Stimulated activated effector memory CD8-positive, alpha-beta T cell treated with anti-CD3 and anti-CD28 coated beads, Interleukin-12 subunit alpha, Interleukin-12 subunit beta, amount 100 ng/mL, for 72 hours (primary cell): ENCODE results near the gene RGS19.

ENCODE experiments used
- ATAC-seq: fragments of 150-1000 bp; cut with Tn5 transposase; 2 replicates; pipeline ENCODE4 v1.10.0; 2021
- DNase-seq, 2 donors: peaks; one replicate each; pipeline ENCODE4 v3.0.0; 2021 to 2022; ENCODE audit warnings: low spot score in 2 of 2
- H3K27ac Mint-ChIP-seq: one replicate; pipeline ENCODE4 v1.8.0; 2022; ENCODE audit warnings: mild to moderate bottlenecking, mixed read lengths
- H3K36me3 Mint-ChIP-seq: one replicate; pipeline ENCODE4 v1.8.0; 2022; ENCODE audit warnings: mild to moderate bottlenecking, mixed read lengths
- H3K4me1 Mint-ChIP-seq: one replicate; pipeline ENCODE4 v1.8.0; 2022; ENCODE audit warnings: mixed read lengths
- H3K4me3 Mint-ChIP-seq: one replicate; pipeline ENCODE4 v1.8.0; 2022; ENCODE audit warnings: mild to moderate bottlenecking, mixed read lengths
- H3K9me3 Mint-ChIP-seq: one replicate; pipeline ENCODE4 v1.8.0; 2022; ENCODE audit warnings: mixed read lengths

Gene RGS19

DNA sequence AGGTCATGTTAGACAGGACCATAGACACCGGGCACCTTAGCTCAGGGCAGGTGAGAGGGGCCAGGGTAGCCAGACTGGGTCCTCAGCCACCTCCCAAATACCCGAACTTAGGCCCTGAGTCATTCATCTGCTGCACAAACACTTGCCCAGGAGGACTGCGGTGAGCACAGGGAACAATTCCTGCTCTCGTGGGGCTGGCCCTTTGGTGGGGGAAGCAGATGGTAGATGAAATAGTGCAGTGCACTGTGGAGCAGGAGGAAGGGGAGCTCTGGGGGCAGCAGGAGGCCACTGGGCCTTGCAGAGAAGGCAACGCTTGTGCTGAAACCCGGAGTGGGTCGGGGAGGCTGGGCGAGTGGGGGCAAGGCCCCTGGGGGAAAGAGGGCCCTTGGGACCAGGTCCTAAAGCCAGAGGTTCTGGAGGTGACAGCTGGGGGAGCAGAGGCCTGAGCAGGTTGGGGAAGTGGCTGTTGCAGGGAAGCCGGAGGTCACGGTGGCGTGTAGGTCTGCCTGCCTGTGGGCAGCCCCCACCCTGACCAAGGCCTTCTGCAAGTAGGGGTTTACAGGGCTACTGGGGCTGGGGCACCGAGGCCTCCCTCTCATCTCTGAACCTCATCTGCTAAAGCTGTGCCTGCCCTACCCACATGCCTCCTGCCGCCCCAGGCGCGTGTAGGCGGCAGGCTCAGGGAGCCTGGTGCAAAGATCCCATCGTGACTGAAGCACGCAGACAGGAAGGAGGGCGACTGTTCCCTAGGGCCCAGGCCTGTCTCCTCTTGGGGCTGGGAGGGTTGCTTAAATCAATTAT, 32.7 kb upstream of the RGS19 start:
- ATAC-seq (no peak), DNase-seq (peak; percentile 0 to 46)

DNA sequence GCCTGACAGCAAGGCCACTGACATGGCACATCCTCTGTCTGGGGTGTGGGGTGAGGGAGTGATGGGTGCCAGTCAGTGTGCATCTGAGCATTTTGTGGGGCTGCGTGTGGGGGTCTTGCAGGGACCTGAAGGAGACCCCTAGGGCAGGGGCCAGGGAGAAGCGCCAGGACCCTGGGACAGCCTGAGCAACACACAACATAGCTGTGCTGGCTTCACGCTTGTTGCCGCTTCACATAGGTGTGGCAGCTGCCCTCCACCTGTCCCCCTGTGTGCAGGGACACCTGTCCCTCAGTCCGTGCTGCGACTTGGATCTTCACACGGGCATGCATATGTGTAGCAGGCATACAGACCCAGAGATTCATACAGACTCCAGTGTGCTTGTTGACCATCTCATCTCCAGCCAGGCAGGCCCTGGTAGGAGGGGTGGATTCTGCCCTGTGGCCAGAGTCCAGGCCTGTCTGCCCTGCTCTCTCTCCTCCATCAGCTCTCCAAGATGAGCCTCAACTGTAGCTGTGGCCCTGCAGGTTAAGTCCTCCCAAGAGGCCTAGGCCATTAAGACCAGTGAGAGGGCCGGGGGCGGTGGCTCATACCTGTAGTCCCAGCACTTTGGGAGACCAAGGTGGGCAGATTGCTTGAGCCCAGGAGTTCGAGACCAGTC, 31.2 kb upstream of the RGS19 start:
- DNase-seq, result peak; percentile 2 to 44
- Mint-ChIP-seq H3K36me3 (no peaks in the 10 kb centered on the region), H3K9me3 (no peaks in the 10 kb centered on the region), H3K27ac (no peak overlapping the region), H3K4me3 (no peak overlapping the region), H3K4me1 (peaks cover 6% of the 10 kb centered on the region)
- no peak for ATAC-seq

More for the DNA sequence above, 32.7 kb upstream of the RGS19 start:
- no peaks in the 10 kb centered on the region for H3K36me3 Mint-ChIP-seq
- H3K4me3 Mint-ChIP-seq, result no peak overlapping the region
- peaks cover 6% of the 10 kb centered on the region for H3K4me1 Mint-ChIP-seq
- no peak overlapping the region for H3K27ac Mint-ChIP-seq
- no peaks in the 10 kb centered on the region for H3K9me3 Mint-ChIP-seq

DNA sequence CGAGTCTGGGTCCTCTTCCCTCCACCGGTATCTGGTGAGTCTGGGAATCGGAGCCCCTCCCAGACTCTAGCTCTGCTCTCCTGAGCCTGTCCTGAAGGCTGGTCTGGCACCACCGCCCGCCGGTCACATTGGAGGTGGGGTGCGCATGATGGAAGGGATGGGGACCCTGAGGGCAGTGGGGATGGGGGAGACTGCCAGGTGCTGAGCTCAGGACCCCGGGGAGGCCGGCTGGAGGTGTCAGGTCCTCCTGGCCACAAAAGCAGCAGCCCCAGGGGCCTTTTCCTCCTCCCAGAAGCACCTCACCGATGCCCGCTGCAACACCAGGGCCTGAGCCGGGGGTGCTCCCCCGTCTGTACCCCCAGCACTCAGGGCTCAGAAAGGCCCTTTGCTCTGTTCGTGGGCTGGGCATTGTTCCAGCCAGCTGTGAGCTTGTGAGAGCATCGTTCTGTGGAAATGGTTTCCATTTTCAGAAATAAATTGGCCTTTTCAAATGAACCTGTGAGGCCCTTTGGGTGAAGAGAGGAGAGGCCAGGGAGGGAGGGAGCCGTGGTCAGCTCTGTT, 30.6 kb upstream of the RGS19 start:
- no peaks in the 10 kb centered on the region for H3K9me3 Mint-ChIP-seq
- H3K36me3 Mint-ChIP-seq, result no peaks in the 10 kb centered on the region
- no peak overlapping the region for H3K4me3 Mint-ChIP-seq
- peaks cover 6% of the 10 kb centered on the region for H3K4me1 Mint-ChIP-seq
- peak; percentile 1 to 41 for DNase-seq
- no peak for ATAC-seq
- H3K27ac Mint-ChIP-seq, result no peak overlapping the region

DNA sequence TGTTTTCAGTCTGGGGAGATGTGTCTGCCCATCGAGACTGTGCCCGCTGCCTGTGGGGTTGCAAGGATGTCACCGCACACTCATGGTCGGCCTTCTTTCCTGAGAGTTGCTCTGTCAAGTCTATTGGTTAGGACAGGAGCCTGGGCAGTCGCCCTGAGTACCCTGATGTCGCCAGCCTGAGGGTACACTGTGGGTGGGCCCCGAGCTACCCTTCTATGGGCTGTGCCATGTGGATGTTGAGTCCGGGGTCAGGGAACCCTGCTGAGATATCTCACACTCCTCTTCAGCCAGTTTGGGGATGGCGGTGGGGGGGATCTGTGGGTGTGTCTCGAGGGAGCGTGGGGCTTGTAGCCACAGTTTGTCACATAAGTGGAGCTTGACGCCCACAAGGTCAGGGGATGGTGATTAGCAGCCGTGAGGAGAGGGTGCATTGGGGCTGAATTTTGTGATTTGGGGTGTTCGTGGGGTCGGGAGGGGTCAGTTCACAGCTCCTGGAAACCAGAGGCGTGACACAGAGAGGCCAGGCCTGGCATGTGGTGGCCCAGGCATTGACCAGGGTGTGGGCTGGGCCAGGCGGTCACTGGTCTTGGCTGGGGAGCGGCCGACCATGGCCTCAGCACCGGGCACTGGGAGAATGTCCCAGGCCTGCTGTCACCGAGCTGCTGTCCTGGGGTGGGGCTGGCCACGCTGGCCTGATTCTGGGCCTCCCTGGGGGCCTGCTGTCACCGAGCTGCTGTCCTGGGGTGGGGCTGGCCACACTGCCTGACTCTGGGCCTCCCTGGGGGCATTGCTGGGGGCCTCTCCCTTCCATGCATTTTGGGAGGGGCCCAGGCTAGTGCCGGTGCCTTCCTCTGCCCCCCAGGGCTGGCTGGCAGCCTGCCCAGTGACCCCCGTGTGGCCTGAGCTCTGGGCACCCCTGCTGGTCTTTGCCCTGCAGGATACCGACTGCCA, 29.7 kb upstream of the RGS19 start:
- Mint-ChIP-seq H3K4me3 (no peak overlapping the region), H3K9me3 (no peaks in the 10 kb centered on the region), H3K36me3 (no peaks in the 10 kb centered on the region), H3K4me1 (peaks cover 6% of the 10 kb centered on the region), H3K27ac (no peak overlapping the region)
- DNase-seq (peak; percentile 1 to 40), ATAC-seq (no peak)

DNA sequence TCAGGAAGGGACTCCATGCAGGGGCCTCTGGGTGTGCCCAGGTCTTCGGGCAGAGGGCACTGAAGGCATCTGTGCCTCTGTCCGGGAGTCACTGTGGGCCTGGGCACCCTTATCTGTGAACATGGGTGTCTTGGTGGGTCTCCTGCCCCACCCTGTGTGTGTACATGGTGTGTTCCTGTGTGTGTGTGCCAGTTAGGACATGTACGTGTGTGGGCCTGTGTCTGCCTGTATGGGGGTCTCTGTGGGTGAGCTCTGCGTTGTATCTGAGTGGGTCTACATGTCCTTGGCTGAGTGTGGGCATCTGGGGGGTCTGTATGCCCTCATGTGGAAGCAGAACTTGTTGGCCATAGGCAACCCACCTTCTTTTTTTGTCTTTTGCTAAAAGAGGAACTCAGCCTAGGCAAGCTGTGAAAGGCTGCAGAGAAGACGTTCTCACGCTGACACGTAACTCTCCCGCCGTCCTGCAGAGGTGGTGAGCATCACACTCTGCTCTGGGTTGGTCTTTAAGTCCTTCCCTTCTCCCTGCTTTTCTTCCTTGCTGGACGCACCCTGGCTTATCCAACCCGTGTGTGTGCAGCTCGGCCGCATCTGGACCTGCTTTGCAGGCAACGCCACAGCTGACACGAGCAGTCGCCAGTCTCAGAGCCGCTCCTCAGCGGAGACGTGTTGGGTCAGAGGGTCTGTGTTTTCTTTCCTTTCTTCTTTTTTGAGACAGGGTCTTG, 28.6 kb upstream of the RGS19 start:
- peak; percentile 1 to 45 for DNase-seq
- no peak for ATAC-seq
- H3K4me3 Mint-ChIP-seq, result no peak overlapping the region
- peaks cover 7% of the 10 kb centered on the region for H3K4me1 Mint-ChIP-seq
- H3K27ac Mint-ChIP-seq, result peak overlapping the region; percentile 7
- H3K9me3 Mint-ChIP-seq, result no peaks in the 10 kb centered on the region
- H3K36me3 Mint-ChIP-seq, result no peaks in the 10 kb centered on the region

DNA sequence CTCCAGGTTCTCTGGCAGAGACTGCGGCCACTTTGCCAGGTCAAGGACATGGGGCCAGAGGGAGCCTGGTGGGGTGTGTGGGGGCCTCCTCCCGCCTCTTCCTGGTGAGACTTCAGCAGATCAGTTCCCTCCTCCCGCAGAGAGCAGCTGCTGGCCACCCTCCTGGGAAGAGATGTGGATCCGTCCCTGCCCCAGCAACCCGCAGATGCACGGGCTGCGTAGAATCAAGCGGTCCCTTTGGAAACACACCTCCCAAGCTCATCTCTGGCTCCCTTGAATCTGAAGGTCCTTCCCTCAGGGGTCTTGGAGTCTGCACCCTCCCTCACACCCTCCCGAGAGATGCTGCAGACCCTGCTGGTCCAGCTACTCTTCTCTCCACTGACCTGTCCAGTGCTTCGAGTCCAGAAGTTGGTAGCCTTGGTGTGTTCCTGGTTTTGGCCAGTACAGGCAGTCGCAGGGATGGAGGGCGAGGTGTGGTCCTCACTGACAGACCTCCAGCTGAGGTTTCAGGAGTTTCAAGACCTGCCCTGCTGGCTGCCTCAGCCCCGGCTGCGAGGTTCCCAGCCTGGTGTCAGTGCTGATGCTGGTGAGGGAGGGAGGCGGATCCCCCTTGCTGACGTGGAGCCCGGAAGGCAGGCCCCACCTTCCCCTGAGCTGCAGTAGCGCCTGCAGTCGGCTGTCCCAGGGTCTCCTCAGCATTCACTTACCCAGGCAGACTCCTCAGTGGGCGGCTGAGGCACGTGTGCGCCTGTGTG, 27.8 kb upstream of the RGS19 start, which contains the start of gene NPBWR2:
Gene NPBWR2 (minus strand): TSS at position 585 of the 755 bp plus-strand sequence. CDS start 734 bp downstream, outside the sequence.
- Mint-ChIP-seq H3K9me3 (no peaks in the 10 kb centered on the region), H3K36me3 (no peaks in the 10 kb centered on the region), H3K4me1 (peaks cover 12% of the 10 kb centered on the region), H3K4me3 (no peak within 1 kb of the TSS), H3K27ac (peak within 1 kb of the TSS; percentile 7)
- DNase-seq (peak in 1 of 2 donors; percentile 50), ATAC-seq (peak; percentile 37)

DNA sequence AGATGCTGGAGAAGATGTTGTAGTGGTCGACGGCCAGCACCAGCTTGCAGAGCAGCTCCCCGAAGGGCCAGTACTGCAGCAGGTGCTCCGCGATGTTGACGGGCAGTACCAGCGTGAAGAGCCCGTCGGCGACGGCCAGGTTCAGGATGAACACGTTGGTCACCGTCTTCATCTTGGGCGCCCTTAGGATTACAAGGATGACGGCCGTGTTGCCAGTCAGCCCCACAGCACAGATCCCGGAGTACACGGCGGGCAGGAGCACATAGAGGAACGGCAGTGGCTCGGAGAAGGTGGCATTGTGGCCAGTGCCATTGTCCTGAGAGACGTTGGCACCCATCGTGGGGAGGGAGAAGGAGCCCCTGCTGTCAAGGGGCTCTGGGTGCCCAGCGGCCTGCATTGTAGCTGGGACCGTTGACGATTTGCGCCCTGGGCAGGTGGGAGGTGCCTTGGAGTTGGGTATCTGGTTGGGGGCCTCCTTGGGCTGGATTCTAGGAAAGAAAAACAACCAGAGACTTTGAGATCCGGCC, 27.2 kb upstream of the RGS19 start:
- DNase-seq (no peak), ATAC-seq (no peak)
- no peak overlapping the region for H3K4me3 Mint-ChIP-seq
- no peaks in the 10 kb centered on the region for H3K9me3 Mint-ChIP-seq
- H3K27ac Mint-ChIP-seq, result no peak overlapping the region
- no peaks in the 10 kb centered on the region for H3K36me3 Mint-ChIP-seq
- H3K4me1 Mint-ChIP-seq, result peaks cover 16% of the 10 kb centered on the region

DNA sequence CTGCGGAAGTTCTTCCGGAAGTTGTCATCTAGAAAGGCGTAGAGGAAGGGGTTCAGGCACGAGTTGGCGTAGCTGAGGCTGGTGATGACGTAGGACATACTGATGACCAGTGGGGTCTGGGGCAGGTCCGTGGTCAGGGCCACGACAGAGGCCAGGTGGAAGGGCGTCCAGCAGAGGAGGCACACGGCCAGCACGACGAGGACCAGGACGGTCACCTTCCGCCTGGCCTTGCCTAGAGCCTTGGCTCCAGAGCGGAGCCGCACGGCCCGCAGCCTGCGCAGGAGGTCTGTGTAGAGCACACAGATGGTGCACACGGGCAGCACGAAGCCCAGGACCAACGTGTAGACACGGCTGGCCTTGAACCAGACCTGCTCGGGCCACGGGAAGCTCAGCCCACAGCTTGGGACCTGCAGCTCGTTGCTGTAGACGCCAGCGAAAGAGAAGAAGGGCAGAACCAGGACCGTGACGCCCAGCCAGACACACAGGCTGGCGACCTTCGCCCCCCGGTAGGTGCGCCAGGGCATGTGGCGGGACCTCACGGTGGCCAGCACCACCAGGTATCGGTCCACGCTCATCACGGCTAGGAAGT, 26.6 kb upstream of the RGS19 start:
- Mint-ChIP-seq H3K4me1 (peaks cover 20% of the 10 kb centered on the region), H3K4me3 (no peak overlapping the region), H3K27ac (no peak overlapping the region), H3K36me3 (no peaks in the 10 kb centered on the region), H3K9me3 (no peaks in the 10 kb centered on the region)
- peak; percentile 1 to 46 for DNase-seq
- ATAC-seq, result no peak

DNA sequence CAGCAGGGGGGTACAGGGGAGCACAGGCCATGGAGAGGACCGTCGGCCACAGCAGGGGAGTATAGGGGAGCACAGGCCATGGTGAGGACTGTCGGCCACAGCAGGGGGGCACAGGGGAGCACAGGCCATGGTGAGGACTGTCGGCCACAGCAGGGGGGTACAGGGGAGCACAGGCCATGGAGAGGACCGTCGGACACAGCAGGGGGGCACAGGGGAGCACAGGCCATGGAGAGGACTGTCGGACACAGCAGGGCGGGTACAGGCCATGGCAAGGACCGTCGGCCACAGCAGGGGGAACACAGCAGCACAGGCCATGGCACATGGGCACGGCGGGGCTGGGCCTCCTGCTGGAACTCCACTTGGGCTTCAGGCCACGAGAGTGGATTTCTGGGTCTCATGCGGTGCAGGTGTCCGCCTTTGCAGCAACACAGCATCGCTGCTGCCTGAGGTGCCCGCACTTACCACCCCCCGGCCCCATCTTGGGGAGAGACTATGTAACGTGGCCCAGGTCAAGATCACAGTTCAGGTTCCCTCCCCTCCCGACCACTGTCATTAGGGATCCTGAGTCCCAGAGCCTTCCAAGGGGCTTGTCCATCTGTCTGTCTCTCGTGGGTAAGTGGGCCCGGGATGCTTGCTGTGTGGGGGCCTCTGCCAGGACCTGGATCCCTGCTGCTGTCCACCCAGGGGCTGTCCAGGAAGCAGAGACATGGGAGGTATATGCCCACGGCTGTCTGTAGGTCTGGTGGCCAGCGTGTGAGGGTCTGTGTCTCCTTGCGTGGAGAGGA, 25.5 kb upstream of the RGS19 start:
- Mint-ChIP-seq H3K36me3 (no peaks in the 10 kb centered on the region), H3K4me1 (peaks cover 20% of the 10 kb centered on the region), H3K4me3 (no peak overlapping the region), H3K9me3 (no peaks in the 10 kb centered on the region), H3K27ac (no peak overlapping the region)
- DNase-seq (peak; percentile 1 to 45), ATAC-seq (no peak)

DNA sequence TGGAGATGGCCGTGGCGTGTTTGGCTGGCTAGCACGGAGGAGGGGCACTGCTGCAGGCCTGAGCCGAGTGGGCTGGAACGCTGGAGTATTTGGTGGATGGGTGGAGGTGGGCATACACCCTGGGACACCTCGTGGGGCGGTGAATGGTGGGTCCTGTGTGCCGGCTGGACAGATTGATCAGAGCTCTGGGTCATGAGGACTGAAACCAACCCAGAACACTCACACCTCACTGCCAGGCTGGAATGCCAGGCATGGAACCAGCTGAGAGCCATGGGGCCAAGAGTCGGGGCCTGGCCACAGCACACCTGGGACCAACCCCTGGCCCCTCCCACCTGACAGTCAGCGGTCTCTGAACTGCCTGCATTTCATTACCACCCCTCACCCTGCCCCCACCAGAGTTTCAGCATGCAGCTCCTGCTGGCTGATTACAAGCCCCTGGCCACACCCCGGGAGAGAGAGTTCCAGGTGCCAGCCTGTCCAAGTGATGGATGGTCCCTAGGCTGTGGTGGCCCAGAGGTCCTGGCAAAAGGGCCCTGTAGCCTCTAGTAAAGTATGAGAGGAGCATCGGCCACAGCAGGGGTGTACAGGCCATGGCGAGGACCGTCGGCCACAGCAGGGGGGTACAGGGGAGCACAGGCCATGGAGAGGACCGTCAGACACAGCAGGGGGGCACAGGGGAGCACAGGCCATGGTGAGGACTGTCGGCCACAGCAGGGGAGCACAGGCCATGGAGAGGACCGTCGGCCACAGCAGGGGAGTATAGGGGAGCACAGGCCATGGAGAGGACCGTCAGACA, 24.8 kb upstream of the RGS19 start:
- no peak for ATAC-seq
- peak; percentile 1 to 41 for DNase-seq
- H3K4me1 Mint-ChIP-seq, result peaks cover 20% of the 10 kb centered on the region
- H3K36me3 Mint-ChIP-seq, result no peaks in the 10 kb centered on the region
- no peak overlapping the region for H3K4me3 Mint-ChIP-seq
- no peaks in the 10 kb centered on the region for H3K9me3 Mint-ChIP-seq
- H3K27ac Mint-ChIP-seq, result no peak overlapping the region

DNA sequence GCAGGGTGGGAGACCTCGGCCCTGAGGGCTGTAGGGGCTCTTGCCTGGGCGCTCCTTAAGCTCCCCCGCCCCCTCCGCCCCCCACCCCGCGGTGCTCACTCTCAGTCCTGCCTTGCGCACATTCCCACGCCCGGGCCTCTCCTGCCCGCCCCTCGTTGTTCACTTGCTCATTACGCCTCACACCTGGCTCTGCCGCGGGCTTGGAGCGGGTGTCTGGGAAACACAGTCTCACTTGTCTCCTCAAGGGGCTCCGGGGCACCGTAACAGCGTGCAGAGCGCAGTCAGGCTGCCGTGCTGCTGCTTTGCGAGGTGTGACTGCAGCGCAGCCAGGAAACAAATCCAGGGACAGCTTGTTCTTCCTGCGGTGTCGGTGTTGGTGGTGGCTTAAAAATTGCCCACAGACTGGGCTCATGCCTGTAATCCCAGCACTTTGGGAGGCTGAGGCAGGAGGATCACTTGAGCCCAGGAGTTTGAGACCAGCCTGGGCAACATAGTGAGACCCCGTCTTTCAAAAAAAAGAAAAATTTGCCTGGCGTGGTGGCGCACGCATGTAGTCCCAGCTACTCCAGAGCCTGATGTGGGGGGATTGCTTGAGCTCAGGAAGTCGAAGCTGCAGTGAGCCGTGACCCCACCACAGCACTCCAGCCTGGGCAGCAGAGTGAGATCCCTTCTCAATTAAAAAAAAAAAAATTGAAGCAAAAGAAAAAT, 23.5 kb upstream of the RGS19 start:
- Mint-ChIP-seq H3K36me3 (no peaks in the 10 kb centered on the region), H3K27ac (no peak overlapping the region), H3K4me1 (peaks cover 15% of the 10 kb centered on the region), H3K4me3 (peak overlapping the region; percentile 61), H3K9me3 (no peaks in the 10 kb centered on the region)
- DNase-seq (peak in 1 of 2 donors; percentile 1), ATAC-seq (no peak)
